Measurements from ENCODE around the gene PTPRE.

The PTPRE gene

DNA sequence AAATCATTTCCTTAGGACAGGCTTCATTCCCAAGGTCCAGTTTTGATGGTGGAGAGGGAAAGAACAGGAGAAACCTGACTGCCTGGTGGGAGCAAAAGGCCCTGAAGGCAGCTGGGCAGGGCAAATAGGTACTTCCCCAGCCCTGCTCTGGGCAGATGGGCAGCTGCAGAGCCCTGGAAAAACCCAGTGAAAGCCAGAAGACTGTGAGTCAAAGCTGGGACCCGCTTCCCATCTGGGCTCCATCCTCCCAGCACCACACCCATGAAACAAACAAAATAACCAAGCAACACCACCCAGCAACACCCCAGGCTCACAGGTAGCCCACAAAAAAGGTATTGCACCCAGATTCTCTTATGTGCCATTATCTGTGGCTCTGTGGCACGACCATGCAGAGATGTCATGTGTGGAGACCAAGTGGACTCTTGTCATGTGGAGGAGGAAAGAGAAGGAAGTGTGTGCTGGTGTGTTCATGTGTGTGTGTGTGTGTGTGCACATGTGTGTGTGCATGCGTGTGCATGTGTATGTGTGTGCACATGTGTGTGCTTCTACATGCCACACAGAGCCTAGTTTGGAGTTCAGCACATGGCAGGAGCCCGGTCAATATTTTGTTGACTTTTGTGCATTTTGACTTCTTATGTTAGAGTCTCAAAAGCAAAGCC is 24.0 kb upstream of the PTPRE start:
- no peak for DNase-seq (ENCODE audit: low read depth)

DNA sequence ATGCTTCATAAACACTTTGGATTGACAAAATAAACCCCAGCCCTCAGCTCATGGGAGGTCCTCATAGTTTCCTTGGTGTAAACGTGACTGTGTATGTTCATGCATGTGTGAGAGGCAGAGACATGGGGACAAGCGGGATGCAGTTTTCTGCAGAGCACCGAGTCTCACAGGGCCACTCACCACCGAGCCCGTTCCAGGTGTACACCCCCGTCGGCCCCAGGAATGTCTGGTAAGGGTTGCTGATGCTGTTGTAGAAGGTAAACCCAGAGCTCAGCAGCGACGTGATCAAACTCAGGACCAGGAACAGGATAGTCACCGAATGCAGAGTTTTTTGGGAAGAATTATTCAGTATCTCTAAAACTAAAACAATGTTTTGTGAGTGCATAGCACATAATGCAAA is 23.4 kb upstream of the PTPRE start:
- DNase-seq (ENCODE audit: low read depth), result no peak

DNA sequence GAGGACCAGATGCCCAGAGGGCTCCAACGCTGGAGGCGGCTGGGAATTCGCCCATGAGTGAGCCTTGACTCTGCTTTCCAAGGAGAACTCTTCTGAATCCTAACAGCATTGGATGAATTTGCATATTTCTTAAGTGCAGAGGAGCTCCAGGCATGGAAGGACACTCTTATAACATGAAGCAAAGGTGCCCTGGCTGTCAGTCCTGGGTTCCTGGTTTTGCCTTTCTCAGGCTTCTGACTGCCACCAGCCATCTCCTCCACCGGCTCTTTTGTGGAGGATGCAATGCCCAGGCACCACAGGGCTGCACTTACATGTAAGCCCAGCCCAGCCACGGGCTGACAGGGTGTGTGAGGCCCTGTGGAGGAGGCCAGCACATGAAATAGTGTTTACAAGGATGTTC is 22.4 kb upstream of the PTPRE start:
- DNase-seq (ENCODE audit: low read depth), result no peak

DNA sequence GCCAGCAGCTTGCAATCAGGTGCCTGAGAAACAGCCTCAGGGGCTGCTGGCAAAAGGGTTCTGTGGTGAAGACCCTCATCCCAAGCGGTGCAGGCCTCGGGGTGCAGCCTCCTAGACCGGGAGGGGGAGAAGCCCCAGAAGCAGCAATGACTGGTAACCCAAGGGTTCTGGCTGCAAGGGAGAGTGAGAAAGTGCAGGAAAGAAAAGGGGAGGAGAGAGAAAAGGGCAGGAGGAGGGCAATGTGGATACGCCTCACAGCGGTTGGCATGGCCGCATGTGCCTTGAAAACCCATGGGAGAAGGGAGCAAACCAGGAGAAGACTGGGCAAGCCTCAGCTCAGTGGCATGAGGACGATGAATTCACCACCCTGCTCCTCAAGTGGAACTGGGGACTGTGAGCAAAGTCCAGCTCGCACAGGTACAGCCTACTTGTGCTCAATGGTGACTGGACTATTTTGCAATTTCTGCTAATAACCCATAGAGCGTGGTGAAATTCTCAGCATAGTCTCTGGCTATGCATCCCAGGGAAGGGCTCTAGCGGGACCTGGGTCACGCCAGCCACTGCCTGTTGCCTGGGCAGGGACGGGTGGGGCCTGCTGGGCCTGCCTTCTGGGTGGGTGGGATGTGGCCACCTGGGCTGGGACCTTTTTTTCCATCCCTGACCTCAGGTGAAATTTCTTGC is 20.4 kb upstream of the PTPRE start:
- DNase-seq (ENCODE audit: low read depth), result no peak

DNA sequence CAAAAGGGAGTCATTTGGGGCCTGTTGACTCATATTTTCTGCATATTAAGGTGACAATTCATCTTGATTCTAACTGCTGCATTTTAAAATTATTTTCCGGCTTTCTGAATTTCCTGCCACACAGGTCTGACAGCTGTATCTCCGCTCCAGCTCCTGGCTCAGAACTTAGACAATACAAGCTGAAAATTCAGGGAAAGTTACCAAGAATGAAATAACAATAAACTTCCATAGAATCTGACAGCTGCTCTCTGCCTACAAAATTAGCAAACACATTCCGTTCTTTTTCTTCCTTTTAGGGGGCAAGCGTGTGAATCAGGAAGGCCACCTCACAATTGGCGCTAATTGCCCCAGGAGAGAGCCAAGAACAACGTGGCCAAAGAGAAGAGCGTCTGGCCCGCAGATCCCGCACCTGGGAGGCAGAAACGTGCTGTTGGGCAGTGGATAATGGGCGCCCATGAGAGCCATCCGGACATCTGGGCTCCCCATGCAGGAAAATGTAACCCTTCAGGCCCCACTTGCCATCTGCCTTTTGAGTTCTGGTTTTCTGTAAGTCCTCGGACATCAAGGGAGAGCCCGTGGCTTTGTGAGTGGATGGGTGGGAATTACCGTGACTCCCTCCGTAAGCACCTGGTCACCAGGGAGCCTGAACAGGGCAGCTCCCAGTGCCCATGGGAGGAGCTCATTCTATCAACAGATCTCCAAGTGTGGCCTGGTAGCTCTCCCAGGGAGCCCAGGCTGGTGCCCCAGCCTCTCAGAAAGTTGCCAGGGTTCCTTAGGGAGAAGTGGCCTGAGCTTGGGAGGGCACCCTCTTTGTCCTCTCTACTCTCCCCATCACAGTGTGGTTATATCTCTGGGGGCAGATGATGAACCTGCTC is 19.1 kb upstream of the PTPRE start:
- no peak for DNase-seq (ENCODE audit: low read depth)

DNA sequence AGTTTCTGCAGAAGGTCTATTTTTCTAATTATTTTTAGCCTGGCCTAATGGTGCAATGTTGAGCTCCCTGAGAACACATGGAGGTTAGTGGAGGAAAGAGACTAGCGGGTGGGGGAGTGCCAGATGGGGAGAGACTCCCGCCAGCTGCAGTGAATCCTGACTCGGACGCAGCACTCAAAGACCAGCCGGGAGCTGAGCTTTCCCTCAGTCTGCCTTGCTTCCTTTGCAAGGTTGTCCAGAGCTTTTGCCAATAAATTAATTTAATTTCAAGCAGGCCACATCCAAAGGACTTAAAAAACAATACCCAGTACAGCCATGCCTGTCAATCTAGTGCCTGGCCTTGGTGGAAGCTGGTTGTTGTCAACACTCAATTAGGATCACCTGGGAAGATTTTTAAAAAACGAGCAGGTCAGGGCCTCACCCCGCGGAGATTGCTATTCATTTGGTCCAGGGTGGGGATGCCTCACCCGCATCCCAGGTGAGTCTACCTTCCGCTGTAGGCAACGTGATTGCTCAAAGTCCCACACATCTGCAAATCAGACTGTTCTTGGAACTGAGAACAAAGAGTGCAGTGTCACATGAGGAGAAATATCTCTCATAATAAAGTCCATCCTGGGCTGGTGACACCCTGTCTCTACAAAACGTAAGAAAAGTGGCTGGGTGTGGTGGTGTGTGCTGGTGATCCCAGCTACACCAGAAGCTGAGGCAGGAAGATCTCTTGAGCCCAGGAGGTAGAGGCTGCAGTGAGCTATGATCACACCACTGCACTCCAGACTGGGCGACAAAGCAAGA is 18.2 kb upstream of the PTPRE start:
- DNase-seq (ENCODE audit: low read depth), result no peak

DNA sequence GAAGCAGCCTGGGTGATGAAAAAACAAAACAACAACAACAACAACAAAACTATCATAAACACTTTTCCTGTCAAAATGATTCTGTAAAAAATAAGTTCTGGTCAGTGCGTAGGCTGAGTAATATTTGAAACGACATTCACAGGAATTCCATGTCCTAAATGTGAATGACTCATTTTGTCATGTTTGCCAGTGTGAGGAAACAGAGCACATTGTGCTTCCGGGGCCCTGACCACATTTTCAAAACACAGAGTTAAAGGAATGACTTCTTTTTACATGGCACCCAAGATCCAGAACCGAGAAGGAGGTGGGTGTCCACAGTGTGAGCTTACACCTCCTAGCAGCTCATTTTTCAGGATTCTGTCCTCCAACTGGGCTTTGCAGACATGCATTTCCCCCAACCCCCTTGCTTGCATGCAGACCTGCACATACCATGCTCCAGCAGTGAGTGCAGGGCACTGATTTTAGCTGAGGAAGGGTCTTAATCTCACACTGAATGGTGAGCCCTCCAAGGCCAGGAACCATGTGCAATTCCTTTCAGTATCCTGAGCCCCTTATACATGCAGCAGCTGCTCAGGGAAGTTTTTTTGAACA is 17.2 kb upstream of the PTPRE start:
- DNase-seq (ENCODE audit: low read depth), result no peak

DNA sequence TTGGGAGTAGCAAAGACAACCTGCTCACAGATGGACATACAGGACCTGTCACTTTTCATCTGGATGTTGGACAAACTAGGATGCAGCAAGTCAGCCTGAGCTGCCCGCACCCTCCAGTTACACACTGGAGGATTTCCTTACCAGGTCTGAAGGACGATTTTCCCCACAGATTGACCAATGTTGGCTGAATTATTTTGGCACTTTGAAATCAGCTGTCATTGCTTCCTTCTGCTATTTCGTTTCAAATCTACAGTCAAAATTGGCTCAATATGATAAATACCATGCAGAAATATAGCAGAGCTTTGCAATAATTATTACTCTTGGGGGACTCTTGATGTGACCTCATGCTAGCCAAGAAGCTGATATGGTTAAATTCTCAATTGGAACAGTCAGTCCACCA is 16.7 kb upstream of the PTPRE start:
- DNase-seq (ENCODE audit: low read depth), result no peak

DNA sequence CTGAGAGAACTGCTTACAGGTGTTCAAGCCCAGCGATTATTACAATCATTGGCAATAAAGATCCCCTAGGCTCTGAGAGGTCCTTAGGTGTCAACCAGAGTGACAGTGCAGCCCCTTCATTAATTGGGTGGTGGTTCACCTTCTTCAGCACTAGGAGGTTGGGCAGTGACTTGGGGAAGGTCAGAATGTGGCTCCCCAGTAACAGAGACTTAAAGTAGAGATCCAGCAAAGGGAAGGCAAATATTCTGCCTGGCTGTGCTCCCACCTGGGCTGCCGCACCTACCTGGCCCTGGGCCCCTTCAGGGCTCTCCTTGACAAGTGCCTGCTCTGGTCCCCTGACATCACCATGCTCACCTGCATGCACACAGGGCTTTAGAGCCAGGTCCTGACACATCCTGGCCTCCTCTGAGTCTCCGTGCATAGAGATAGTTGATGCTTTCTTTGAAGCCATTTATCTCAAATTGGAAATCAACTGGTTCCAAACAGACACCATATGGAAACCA is 16.0 kb upstream of the PTPRE start:
- DNase-seq (ENCODE audit: low read depth), result no peak

DNA sequence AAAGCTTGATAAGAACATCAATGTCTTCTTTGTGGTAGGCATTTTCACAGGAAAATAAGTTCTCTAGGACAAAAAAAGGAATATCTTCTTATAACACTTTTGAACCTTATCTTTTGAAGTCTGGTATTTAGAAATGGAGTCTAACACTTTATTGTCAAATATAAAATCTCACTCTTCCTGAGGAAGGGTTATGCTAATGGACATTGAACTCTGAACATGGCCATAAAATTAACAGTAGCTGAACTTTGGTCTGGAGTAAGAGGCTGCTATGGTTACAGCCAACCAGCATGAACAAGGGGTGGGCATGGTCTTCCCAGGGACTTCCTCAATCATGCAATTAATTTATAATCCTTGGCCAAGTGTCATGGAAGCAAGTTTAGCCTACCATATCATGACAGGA is 14.2 kb upstream of the PTPRE start, which contains the start of gene CLRN3:
Gene CLRN3, minus strand, starts transcription at position 199 of the 400 bp plus-strand sequence. Its CDS starts 157 bp downstream, at position 42.
- no peak for DNase-seq (ENCODE audit: low read depth)

DNA sequence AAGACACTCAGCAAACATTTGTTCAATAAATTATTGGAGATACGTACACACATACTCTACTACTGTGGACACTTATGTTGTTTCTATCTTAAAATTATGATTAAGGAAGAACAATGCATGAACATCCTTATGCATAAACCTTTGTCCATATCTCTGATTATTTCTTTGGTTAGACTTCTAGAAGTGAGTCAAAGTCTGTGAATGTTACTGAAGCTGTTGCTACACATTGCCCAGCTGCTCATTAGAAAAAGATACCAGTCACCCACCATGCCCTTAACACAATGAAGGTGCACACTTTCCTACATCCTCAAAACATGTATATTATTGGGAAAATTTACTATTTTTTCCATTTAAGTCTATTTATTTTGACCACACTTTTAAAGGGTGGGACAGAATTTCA is 12.8 kb upstream of the PTPRE start:
- DNase-seq (ENCODE audit: low read depth), result no peak

DNA sequence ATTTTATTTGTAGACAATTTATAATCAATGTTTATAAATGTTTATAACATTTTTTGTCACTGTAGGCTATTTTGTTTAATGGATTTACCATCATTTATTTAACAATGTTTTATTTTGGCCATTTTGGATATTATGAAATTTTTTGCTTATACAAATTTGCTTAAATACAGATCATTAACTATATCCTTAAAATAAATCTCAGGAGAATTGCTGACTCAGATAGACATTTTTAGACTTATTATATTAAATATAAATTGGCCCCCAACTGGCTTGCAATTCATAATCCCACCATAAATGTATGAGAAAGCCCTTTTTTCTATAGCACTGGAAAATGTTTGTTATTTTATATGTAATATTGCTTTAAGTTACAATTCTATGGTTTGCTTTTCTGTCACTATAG is 10.3 kb upstream of the PTPRE start:
- no peak for DNase-seq (ENCODE audit: low read depth)

DNA sequence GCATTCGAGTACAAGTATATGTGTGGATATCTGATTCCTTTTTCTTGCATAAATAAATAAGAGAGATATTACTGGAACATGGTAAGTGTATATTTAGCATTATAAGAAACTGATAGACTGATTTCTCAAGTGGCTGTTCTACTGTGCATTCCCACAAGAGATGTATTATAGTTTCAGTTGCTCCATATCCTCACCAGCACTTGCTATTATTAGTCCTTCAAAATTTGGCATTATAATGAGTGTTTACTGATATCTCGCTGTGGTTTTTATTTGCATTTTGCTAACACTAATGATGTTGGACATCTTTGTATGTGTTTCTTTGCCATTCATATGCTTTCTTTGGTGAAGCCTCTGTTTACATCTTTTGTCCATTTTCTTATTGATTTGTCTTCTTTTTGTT is 9.7 kb upstream of the PTPRE start:
- no peak for DNase-seq (ENCODE audit: low read depth)

DNA sequence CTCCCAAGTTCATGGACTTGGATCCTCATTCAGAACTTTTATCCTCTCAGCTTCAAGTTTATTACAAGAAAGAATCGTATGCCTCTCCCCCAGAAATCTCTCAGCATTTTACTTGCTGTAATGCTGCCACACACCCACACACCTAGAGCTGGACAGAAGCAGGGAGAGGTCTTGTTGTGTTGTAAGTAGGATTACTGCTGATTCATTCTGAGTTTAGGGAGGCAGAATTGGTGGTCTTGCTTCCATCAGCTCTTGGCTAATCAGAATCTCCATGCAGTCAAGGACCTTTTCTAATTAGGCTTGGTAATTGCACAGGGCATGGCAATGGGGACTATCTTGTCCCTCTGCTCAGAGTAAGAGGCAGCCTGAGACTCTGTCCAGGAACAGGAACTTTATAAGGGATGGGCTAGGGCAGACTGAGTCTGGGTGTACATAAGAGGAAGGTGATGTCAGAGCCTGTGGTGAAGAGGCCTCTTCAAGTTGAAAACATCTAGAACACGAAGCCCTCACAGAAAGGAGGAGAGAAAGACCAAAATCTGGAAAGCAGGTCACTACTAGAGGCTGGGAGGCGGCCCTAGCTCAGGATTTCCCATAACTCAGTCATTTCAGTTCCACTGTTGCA is 7.0 kb upstream of the PTPRE start:
- no peak for DNase-seq (ENCODE audit: low read depth)

DNA sequence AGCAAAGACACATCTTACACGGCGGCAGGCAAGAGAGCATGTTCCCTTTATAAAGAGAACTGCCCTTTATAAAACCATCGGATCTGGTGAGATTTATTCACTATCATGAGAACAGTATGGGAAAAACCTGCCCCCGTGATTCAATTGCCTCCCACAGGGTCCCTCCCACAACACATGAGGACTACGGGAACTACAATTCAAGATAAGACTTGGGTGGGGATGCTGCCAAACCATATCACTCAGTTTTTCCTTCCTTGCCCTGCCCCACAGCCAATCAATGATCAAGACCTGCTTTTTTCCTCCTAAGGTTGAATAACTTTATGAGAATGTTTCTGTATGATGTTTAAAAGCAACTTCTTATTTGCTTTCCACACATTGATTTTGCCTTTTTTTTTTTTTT is 3.1 kb upstream of the PTPRE start:
- no peak for DNase-seq (ENCODE audit: low read depth)

DNA sequence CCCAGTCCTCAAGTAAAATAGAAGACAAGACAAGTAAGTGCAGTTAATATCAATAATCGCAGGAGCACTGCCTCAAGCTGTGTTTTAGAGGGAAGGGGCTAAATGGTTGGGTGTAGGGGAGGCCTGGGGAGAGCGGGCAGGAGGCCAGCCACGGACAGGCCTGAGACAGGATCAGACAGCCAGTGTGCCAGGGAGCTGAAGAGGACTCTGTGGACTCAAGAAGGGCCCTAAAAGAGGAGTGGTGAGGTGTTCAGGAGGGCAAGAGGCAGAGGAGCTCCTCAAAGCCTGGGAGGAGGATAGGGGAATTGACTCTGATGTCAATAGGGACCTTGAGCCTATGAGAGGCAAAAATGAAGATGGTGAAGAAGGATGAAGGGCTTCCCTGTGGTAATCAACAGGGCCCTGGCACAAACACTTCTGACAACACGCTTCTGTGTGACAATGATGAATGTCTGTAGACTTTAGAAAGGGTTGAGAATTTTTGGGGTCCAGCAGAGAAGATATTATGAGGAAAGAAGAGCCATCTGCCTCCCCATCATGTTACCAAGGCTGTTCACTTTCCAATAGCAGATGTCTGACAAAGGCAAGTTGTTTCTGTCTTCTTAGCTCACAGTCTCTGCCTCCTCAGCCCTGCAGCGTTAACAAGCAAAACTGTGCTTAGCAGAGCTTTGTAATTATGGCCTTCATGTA is 2.4 kb upstream of the PTPRE start:
- DNase-seq (ENCODE audit: low read depth), result no peak

DNA sequence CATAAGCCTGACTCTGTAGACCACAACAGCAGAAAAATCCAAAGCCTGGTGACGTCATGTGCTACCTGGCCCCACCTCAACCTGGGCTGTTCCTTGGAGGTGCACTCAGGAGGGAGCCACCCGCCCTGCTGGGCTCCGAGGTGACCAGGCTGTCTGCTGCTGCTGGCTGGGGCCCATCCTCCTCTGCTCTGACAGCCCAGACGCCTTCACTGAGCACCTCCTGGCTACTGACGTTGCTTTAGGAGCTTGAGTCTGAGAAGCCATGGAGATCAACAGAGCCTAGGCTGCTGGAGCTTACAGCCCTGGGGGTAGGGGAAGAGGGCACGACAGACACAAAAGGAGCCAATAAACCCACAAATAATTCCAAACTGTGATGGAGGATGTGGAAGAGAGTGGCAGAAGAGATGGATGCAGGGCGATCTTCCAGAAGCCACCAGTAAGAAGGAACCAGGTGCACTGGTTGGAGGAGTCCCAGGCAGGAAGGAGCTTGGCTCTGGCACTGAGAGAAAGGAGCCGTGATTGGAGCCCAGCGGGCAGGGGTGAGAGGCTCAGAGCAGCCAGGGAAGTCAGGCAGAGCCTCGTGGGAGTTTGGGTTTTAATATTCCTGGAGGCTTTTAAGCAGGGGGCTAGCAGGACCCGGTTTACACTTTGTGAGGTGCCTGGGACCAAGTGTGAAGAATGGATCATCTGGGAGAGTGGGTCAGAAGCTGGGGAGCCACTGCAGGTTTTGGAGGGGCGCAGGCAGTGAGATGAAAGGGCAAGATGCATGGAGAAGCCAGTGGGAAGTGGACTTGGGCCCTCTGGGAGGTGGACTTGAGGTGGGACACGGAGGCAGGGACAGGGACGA is 1.7 kb upstream of the PTPRE start:
- no peak for DNase-seq (ENCODE audit: low read depth)

DNA sequence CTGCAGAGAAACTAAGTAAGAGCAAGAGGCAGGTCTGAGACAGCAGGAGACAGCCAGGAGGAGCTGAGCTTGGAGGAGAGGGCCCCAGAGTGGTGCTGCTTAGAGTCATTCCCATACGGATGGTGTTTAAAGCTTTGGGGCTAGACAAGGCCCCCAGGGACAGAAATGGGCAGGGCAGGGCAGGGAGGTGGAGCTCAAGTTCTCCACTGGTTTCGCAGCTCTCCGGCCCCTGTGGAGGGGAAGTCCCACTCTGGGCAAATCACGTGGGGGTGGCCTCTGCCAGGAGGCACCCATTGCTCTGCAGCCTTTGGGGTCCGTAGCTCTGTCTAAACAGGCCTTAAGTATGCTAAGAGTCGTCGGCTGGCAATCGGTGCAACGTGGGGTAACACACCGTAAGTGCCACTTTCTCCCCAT is 1.0 kb upstream of the PTPRE start:
- DNase-seq (ENCODE audit: low read depth), result no peak

DNA sequence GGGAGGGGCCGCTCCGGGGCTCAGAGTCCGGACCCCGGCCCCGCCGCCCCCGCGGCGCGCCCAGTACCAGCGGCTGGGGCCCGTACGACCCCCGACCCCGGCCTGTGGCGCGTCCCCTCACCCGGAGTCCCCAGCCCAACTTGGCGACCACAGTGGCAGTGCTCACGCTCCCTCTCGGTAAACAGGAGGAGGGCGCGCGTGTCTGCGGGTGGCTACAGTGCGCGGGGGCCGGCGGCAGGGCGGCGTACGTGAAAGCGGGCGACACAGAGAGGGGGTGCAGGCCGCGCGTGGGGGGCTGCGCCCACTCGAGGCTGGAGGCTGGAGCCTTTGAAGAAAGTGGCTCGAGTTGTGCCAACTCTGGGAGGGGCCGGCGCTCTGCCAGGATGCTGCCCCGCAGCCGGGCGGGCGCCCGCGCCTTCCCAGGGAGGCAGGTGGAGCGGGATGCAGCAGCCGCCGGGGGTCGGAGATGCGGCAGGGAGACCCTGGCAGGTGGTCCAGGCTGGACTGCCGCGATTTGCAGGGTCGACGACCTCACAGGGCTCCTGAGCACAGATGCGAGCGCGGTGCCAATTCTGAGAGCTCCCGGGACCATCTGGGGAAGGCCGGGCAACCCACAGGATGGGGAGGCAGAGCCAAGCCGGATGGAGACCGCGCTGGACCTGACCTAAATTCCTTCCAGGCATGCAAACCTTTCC is 655 bp downstream of the PTPRE start:
- DNase-seq (ENCODE audit: low read depth), result no peak

Measured in T follicular helper cell (primary cell).